Measurements from ENCODE around the gene RTKN. TPM values are rescaled to one million over a fixed set of nuclear protein-coding genes. Genes with fewer than 3 reads are reported as not detected.
A peak's percentile ranks its signal among the peaks of the same experiment; 100 is the strongest.

Gene RTKN
- total and polyA plus RNA-seq, 2 of the 13 experiments (the other 11 are each of a cell fraction or from before 2014, with no cell fraction given), result 159 to 166 TPM

GRCh38 chr2:74472086-74472944 lies 30.6 kb upstream of the RTKN start, which contains the start of gene MRPL53 (continued):
- TF ChIP-seq ZGPAT (CRISPR knock-in tag; IDR thresholded peaks at IDR 0.05) (peak; percentile 95), POLR2A (IDR thresholded peaks at IDR 0.05; ENCODE audit: insufficient read depth in 1 of 2, low read depth in 2 of 2, low read length in 2 of 2) (peak; percentile 94 to 97), PBX2 (CRISPR knock-in tag; IDR thresholded peaks at IDR 0.05) (no peak), ZNF761 (CRISPR knock-in tag; conservative IDR thresholded peaks at IDR 0.05) (peak; percentile 97), ZNF530 (CRISPR knock-in tag; IDR thresholded peaks at IDR 0.05; ENCODE audit: low read depth) (no peak), ZNF468 (CRISPR knock-in tag; IDR thresholded peaks at IDR 0.05) (peak; percentile 91), ZNF746 (CRISPR knock-in tag; IDR thresholded peaks at IDR 0.05) (0 out of 2 replicates have a peak, but pooled peaks have one; percentile 72), TBL1XR1 (IDR thresholded peaks at IDR 0.05; ENCODE audit: borderline replicate concordance, low read length, partially characterized antibody) (peak; percentile 54), NPAS2 (CRISPR knock-in tag; IDR thresholded peaks at IDR 0.05; ENCODE audit: borderline replicate concordance) (no peak), ZBTB40 (IDR thresholded peaks at IDR 0.05) (peak; percentile 95), ZBTB40 (CRISPR knock-in tag; IDR thresholded peaks at IDR 0.05) (peak; percentile 89), ATF7-NPFF (CRISPR knock-in tag; IDR thresholded peaks at IDR 0.05; ENCODE audit: low read depth) (peak; percentile 90)
- TF ChIP-seq, protein P1, sequence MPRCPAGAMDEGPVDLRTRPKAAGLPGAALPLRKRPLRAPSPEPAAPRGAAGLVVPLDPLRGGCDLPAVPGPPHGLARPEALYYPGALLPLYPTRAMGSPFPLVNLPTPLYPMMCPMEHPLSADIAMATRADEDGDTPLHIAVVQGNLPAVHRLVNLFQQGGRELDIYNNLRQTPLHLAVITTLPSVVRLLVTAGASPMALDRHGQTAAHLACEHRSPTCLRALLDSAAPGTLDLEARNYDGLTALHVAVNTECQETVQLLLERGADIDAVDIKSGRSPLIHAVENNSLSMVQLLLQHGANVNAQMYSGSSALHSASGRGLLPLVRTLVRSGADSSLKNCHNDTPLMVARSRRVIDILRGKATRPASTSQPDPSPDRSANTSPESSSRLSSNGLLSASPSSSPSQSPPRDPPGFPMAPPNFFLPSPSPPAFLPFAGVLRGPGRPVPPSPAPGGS (CRISPR knock-in tag; IDR thresholded peaks at IDR 0.05), result peak; percentile 95; the same call in 1 of the 2 replicates
- TF ChIP-seq, protein P2, sequence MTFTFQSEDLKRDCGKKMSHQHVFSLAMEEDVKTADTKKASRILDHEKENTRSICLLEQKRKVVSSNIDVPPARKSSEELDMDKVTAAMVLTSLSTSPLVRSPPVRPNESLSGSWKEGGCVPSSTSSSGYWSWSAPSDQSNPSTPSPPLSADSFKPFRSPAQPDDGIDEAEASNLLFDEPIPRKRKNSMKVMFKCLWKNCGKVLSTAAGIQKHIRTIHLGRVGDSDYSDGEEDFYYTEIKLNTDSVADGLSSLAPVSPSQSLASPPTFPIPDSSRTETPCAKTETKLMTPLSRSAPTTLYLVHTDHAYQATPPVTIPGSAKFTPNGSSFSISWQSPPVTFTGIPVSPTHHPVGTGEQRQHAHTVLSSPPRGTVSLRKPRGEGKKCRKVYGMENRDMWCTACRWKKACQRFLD (CRISPR knock-in tag; IDR thresholded peaks at IDR 0.05; ENCODE audit: borderline replicate concordance), result peak; percentile 88
